8988T (cell line): Measurements from ENCODE around the gene PARD3B.

Experiments
- DNase-seq: peaks from one replicate; pipeline ENCODE4 v3.0.0; 2011

Gene PARD3B

DNA sequence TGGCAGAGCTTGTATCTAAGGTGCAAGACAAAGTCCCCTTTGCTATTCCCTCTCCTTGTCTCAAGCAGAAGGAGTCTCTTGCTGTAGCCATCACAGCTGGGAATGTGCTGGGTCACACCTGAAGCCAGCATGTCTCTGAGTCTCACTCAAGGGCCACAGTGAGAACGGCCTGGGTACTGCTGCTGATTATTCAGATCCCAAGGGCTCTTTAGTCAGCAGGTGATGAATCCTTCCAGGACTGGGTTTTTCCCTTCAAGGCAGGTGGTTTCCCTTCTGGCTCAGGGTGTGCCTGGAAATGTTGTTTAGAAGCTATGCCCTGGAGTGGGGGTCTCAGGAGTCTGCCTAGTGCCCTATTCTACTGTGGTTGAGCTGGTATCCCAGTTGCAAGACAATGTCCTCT is 356.3 kb downstream of the PARD3B start:
- DNase-seq = no peak

GRCh38 chr2:204909791-204910190 is 364.5 kb downstream of the PARD3B start:
- DNase-seq = no peak

DNA sequence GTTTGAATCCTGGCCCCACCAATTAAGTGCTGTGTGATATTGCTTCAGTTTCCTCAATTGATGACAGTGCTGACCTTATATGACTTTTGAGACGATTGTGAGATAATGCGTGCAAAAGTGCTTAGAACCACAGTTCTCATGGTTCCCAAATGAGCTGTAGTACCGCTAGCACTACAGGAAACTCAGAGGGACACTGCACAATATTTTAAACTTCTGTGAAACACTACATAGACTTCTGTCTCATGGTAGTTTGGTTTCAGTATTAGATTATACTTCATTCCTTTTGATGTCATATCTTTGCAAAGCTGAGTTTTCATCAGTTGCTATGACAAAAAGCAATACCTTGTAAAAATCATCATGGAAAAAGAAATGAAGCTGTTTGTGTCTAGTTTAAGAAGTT is 368.0 kb downstream of the PARD3B start:
- no peak for DNase-seq

GRCh38 chr2:204913854-204914464 is 368.7 kb downstream of the PARD3B start:
- no peak for DNase-seq

GRCh38 chr2:204914708-204915107 is 369.4 kb downstream of the PARD3B start:
- DNase-seq = no peak

GRCh38 chr2:204917089-204917701 is 371.9 kb downstream of the PARD3B start:
- no peak for DNase-seq

GRCh38 chr2:204920776-204921175 is 375.5 kb downstream of the PARD3B start:
- no peak for DNase-seq

DNA sequence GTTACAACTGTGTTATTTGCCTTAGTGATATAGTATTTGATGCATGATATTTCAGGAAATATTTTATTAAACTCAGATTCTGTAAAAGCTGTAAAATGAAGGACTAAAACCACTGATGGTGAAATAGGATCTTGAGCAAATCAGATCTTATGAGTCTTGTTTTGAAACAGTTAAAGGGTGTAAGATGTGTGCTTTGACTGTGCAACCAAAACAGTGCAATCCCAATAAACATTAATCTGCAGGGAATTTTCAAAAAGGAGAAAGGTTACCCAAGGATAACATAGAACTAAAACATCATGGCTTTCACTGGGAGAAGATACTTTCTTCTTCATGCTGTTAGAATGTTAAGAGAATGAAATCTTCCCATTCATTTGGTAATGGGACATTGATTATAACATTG is 378.7 kb downstream of the PARD3B start:
- DNase-seq = no peak

DNA sequence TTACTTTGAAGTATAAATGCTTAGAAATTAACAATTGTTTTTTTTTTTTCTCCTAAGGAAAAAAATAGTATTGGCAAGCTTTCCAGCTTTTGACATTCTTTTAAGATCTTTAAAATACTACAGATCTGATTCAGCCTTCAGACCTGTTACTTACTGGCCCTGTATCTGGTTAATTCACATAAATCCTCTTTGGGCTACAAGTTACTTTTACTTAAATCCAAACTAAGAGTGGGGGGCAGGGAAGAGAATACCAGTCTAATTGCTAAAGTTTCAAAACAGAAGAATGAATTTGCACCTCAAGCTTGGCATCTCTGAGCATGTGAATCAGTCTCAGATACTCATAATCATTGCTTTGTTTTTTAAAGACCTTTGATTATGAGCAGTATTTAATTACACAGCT is 386.3 kb downstream of the PARD3B start:
- no peak for DNase-seq

DNA sequence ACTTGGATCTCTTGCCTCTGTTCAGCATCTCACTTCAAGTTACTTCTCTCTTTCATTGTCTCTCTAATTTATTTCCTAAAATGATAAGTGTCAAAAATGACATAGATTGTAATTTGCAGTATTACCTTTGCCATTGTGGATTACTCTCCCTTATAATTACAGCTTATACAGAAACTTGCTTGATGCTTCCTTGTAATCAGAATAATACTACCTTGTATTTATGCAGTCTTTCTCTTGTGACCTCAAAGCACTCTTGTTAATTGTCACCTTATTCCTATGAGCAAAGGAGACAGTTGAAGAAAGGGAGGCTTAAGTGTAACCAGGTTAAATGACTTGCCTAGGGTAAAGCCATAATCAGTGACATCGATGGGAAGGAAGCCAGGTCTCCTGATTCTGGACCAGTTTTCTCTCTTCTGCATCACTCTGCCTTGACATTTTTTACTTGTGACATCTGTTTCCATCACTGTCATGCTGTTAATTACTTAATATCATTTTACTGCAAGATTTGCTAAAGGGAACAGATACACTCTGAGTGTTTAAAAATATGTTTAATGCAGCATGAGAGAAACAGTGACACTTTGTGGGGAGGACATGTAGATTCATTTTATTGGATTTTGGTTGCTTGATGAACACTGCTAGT is 388.6 kb downstream of the PARD3B start:
- DNase-seq = no peak

GRCh38 chr2:204944927-204945326 is 399.7 kb downstream of the PARD3B start:
- no peak for DNase-seq

DNA sequence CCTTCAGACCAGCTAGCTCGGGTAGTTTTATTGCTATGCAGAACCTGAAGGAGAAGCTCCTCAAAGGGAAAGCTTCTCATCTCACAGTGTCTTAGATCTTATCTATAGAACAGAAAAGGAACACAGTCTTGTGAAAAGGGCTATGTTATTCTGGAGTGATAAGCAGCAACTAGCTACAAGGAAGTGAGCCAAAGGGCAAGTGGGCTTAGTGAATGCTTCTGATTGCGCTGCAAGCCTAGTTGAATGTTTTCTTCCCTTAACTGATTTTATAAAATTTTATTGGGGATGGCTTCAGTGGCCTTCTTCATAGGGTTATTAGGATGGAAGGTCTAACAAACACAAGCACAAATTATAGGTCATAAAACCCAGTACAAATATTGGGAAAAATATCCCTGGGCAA is 400.1 kb downstream of the PARD3B start:
- no peak for DNase-seq

DNA sequence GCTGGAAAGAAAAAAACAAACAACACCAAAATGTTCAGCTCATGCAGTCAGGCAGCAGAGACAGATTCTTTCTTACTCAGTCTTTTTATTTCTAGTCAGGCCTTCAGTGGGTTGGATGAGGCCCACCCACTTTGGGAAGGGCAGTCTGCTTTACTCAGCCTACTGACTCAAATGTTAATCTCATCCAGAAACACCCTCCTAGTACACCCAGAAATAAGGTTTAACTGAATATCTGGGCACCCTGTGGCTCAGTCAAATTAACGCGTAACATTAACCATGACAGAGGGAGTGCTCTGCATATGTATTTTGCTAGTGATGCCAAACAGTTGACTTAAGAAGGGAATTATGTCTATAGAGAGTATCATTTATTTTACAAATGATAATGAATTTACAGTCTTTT is 401.6 kb downstream of the PARD3B start:
- no peak for DNase-seq

DNA sequence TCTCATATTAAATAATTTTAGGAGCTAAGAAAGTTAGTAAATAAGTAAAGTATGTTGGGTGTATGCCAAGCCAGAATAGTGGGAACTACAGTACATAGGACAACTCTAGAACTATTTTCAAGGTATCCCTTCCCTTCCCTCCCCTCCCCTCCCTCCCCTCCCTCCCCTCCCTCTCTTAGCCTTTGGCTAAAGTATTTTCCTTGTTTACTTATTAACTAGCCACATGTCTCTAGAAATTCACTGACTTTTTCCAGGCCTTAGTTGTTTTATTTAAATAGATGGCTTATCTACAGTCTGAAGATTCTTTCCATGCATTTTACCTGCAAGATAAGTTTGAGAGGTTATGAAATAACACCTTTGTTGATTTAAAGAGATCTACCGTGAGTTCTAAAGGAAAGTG is 402.1 kb downstream of the PARD3B start:
- DNase-seq = no peak

GRCh38 chr2:204948024-204948763 is 402.9 kb downstream of the PARD3B start:
- no peak for DNase-seq

GRCh38 chr2:204948822-204949221 is 403.5 kb downstream of the PARD3B start:
- no peak for DNase-seq

GRCh38 chr2:204950695-204951346 is 405.5 kb downstream of the PARD3B start:
- DNase-seq = no peak

DNA sequence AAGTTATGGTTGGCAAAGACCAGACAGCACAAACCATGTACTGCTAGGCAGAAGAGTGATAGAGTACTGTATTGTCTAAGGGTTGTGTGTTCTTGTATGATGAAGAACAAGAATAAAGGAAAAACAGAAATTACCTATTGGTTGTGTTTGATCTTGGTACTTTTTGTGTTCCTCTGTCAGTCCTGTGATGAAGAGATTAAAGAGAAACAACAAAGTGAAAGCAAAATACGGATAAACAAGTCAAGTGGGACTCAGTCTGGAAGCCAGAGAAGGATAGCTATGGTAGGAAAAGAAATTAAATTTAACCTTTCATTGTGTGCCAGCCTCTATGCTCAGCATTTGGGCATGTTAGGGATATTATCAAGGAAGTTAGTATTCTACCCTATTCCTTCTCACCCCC is 413.1 kb downstream of the PARD3B start:
- DNase-seq = no peak

DNA sequence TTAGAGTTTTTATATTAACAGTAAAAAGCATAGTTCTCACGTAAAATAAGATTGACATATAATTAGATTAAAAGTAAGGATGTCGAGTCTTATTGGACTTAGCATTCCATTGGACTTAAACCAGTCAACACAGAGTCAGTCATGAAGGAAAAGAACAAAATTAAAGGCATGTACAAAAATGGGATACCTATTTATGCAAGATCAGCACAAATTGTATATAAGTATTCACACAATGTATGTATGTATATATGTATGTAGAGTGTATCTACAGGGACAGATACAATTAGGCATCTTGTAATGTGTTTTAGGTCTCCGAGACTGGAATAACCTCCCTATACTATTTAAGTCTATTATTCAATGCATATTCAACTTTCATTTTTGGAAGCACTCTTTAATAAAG is 419.1 kb downstream of the PARD3B start:
- no peak for DNase-seq

DNA sequence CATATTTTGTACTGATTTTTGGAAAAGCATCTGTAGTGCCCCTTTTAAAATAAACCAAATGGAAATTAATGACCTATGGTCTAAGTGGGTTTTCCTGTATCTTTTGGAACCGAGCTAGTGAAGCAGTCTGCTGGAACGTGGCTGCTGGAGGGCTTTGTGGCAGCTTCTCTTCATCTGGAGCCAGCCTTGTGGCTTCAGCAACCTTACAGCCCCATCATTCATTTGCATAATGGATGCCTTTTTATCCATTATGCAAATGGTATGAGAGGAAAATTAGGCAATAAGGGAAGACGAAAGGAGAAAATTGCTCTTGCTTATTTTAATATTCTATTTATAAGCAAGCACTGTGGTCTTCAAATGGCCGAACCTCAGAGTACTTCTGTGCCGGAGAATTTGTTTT is 421.0 kb downstream of the PARD3B start:
- no peak for DNase-seq

- no peak for DNase-seq
Observed at GRCh38 chr2:204967199-204967960, 422.1 kb downstream of the PARD3B start.

- no peak for DNase-seq
Observed at GRCh38 chr2:204971206-204971907, 426.1 kb downstream of the PARD3B start.
